Germinal center (tissue), 1 donor: ENCODE results near the gene CORIN.
"Not testable (repeated sequence)": the region's sequence is repeated elsewhere in the genome, so short reads cannot be mapped to it uniquely, and the experiment has no call there.

Experiments used
- DNase-seq: peaks from one replicate; pipeline ENCODE4 v3.0.0; 2012; ENCODE audit warnings: mixed read lengths, low spot score

The CORIN gene

DNA sequence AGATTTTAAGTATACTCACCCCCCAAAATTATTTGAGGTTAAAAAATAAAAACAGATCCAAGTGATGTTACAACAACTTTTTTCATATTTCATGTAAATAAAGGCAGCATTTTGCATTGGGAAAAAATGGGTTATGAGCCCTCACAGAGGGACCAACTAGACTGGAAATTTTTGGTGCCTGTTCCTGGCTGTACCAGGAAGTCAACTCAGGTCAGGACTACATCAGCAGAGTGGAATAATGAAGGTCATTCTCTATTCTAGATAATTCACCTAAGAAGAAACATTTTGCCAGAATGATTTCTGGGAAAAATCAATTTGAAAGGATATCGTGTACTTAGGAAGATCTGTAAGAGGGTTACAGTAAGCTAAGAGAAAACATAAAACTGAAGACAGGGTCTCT, 66.8 kb downstream of the CORIN start:
- no peak for DNase-seq

DNA sequence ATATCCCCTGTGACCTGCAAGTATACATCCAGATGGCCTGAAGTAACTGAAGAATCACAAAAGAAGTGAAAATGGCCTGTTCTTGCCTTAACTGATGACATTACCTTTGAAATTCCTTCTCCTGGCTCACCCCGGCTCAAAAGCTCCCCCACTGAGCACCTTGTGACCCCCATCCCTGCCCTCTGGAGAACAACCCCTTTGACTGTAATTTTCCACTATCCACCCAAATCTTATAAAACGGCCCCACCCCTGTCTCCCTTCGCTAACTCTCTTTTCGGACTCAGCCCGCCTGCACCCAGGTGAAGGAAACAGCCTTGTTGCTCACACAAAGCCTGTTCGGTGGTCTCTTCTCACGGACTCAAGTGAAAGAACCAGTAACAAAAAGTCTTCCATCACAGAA, 69.9 kb downstream of the CORIN start:
- DNase-seq: not testable (repeated sequence)

DNA sequence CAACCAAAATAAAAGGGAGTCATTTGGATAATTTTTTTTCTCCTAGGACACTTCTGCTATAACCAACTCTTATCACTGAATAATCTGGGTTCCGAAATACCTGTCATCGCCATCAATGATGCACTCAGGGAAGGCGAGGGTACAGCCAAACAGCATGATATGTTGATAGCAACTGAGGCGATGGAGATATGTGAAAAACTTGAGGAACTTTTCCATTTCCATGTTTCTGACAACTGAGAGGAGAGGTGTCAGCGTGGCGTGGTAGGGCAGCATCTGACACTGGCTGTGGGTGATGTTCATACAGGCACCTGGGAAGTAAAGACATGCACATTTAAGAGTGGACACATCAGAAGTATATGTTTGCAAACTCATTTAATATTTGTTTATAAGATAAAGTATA, 74.6 kb downstream of the CORIN start:
- no peak for DNase-seq

DNA sequence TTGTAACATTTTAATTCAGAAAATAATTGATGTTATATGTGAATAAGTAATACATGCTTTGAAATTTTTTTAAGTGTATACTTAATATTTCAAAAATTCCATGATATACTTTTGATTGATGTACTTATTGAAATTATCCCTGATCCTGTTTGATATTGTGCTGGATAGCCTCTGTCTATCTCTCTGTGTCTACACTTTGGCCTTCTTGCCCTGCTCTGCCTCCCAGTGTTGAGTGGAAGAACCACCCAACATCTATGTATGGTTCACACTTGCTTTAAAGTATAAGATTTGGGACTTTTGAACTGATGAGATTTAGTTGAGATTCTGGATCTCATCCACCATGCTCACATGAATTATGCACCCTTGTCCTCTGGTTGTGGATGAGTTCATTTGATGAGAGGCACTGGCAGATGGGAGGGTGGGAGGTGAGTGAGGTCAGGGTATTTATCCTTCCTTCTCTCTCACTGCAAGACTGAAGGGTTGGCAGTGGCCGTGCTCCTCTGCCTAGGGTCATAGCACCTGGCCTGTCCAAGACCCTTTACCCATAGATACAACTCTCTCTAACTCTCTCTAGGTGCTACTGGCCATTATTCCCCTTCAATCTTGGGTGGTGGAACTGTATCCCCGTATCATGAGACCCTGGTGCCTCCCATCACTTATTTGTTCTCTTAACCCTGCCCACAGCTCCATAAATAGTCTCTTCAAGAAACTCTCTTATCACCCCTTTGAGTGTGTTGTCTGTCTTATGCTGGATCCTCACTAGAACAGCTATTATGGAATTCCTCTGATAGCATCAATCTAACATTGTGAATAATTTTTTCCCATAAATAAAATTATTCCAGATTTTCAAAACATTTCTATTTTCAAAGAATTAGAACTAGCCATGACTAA, 75.2 kb downstream of the CORIN start:
- no peak for DNase-seq

DNA sequence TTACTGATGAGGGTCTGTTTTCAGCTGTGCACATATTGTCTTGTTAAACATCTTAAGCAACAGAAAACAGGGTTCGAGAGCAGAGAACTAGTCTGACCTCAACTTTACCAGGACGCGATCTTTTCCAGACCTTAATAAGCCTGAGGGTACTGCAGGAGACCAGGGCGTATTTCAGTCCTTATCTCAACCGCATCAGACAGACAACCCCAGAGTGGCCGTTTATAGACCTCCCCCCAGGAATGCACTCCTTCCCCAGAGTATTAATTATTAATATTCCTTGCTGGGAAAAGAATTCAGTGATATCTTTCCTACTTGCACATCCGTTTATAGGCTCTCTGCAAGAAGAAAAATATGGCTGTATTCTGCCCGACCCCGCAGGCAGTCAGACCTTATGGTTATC, 84.6 kb downstream of the CORIN start:
- DNase-seq: not testable (repeated sequence)

DNA sequence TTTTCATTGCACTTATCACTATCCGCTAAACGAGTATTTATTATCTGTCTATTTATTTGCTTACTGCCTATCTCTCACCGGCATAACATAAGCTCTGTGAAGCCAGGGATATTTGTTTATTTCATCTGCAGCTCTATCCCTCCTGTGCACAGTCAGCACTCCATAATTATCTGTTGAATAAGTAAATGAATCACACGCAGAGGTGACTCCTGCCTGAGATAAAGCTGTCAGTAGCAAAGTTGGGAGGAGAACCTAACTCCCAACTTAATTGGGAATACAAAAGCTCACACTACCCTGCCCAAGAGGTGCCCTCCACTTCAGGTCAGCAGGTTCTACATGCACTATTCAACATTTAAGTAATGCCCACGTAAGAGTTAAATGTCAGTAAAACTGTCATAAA, 85.7 kb downstream of the CORIN start:
- no peak for DNase-seq

DNA sequence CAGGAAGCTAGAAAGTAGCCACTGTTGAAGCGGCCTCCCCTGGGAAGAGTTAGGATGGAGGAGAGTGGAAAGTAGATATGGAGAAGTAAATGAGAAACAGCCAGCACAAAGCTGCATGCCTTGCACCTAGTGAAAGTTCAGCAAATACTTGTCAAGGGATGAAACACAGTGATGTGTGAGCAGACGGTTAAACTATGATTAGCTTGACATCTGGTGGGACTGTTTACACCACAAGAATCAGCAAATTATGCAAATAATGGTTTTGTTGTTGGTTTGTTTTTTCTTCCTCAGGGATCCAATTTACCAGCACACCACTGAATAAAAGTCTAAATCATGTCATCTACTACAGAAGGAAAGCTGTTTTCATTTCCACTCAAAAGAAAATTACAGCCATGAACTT, 87.1 kb downstream of the CORIN start:
- DNase-seq: no peak

DNA sequence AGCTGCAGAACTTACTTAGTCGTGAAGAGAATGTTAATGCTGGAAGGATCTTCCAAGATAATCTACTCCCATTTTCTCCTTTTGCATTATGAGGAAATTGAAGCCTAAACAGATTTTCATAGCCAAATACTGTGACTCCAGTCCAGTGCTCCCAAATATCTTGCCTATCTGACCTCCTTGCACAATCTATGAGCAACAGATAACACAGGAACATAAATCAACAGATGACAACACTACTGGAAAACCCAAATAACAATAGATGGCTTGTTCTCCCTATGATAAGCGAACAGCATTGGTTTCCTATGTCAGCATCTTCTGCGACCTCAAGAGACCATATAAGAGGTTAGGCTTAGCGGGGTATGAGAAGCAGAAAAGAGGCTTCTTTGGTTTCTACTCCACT, 88.0 kb downstream of the CORIN start:
- DNase-seq: no peak

DNA sequence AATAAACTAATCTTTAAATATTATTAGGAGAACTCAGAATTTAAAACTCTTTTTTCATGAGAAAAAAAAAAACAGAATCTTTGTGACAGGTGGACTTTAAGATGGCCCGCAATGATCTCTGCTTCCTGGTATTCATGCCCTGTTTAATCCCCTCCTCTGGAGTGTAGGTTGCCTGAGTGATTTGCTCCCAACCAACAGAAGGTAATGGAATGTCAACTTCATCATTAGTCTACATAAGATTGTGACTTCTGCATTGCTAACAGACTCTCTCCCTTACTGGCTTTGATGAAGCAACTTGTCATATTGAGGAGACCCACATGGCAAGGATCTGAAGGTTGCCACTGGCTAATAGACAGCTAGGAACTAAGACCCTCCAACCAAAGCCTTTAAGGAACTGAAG, 88.8 kb downstream of the CORIN start:
- DNase-seq: no peak

DNA sequence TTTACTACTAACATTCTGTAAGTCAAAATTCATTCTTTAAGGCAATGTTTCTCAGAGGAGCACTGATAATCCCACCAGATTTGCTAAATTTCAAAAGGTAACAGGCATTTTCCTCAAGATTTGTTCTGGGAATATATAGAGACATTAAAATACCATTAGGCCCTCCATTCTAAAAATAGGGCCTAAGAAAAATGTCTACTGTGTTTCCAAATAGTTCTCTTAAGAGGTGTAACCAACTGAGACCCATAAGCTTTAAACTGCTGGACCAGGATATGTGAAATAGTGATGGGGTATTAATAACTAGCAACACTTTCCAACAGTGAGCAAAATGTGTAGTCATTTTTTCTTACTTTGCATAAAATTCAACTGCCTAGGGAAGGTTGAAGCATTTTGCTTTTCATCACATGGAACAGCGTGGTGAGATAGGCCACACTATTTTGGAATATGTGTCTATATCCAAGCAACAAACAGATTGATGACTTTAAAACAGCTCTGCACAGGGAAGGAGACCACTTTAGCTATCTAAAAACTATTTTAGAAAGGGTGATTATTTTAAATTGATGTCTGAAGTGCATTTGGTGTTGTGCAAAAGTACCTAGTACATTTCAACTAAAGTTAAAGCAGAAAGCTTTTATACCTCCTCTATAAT, 89.9 kb downstream of the CORIN start:
- DNase-seq: no peak

DNA sequence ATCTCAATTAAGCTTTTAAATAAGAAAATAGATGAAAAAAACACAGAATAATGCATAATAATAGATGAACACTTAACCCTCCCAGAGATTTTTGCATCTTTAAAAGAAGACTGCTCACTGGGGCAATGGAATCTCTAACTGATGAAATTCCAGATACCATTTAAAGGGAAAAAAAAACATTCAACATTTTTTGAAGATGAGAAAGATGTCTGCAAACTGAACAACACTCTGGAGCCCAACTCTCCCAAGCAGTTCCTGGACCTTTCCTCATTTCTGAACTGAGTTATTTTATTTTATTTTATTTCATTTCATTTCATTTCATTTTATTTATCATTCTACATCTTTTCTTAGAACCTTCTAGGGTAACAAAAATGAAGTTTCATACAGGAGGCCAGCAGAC, 90.7 kb downstream of the CORIN start:
- DNase-seq: no peak

DNA sequence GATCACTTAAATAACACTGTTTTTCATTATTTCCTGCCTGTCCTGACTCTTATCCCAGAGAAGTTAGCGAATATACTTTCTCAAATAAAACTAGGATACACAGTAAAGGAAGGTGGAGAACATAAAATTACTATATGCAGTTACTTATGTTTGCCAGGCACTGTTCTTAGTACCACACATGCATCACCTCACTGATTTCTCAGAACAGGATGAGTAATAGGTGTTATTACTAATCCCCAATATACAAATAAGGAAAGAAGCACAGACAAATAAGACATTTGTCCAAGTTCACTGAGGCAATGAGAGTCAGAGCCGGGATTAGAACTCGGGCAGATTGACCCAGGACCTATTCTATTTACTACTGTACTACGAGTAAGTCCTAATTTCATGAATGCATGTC, 91.7 kb downstream of the CORIN start:
- no peak for DNase-seq

DNA sequence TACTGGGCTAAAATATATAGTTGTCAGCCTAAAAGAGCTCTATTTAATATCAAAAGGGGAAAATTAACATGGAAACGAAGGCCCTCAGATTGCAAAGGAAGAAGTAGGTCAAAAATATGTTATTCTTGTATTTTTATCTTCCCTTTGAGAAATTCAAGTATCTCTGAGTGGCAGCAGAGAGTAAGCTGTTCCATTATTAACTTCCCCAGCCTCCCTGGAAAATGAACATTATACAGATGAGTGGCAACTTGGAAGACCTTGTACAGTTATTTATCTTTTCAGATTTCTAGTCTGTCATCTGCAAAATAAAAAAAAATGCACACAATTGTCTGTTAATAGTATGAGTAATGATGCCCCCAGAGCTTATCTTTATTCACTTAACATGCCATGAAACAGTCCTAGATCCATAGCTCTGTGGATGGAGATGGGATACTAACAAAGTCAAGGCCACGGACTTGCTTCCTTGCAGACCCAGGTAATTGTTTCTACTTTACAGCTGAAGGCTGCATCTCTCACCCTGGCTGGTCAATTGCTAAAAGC, 93.0 kb downstream of the CORIN start:
- no peak for DNase-seq

DNA sequence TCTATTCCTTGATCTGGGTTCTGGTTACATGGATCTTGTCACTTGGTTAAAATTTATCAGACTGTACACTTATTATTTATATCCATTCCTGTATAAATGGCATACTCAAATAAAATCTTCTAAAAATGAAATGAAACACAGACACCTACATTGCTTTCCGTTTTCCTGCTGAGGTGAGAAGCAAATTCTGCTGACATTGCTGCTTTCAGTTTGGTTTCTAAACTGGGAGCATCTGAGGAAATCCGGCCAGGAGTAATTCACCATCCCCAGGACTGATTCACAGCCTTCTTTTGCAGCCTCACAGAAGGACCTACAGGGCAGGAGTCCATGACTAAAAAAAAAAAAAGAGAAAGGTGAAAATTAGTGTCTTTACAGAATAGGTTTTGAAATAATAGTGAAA, 93.6 kb downstream of the CORIN start:
- DNase-seq: no peak

DNA sequence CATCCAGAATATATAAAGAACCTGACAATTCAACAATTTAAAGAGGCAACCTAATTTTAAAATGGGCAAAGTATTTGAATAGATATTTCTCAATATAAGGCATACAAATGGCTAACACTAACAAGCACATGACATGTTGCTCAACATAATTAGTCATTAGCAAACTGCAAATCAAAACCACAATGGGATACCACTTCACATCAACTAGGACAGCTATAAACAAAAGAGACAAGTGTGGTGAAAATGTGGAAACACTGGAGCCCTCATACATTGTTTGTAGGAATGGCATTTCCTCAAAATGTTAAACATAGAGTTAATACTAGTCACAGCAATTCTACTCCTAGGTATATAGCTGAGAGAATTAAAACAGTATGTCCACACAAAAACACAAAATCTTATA, 96.7 kb downstream of the CORIN start:
- DNase-seq: no peak

DNA sequence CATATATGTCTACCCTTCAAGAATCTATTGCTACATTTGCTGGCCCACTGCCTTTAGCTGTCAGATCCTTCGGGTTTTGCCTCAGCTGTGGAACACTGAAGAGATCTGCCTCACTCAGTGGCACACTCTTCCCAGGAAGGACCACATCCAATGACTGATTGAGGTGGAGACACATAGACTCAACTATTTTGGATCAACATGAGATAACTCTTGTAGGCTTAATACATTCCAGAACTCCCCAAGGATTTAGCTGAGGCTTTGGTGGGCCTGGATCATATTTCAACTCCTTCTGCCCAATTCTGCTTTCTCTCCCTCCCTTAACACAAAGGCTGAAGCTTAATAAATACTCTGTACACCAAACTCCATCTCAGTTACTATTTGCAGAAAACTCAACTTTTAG, 100.5 kb downstream of the CORIN start:
- no peak for DNase-seq

DNA sequence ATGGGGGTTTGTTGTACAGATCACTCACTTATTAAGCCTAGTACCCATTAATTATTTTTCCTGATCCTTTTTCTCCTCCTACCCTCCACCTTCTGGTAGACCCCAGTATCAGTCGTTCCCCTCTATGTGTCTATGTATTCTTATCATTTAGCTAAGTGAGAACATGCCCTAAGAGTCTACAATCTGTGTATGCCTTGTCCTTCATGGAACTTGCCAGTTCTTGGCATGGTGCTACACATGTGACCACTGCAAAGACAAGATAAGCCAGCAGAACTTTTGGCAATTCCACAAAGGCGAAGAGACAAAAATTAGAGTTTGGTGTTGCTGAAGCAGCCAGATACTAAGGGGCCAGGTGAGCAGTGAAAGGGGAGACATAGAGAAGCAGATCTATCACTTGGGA, 101.3 kb downstream of the CORIN start:
- no peak for DNase-seq

DNA sequence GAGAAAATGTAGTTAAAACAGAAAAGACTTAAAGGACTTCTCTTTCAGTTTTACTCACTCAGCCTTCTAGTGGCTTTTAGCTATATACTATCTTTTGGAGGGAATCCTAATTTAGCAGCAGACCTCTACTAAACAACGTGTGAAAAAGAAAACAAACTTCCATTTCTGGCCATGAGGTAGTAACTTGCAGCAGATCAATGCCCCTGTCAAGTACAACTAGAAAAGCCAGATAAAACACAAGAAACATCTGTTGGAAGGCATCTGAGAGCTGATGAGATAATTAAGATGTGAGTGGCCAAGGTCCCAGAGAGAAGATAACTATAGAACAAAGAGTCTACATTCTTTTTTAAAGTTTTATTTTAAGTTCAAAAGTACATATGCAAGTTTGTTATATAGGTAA, 101.7 kb downstream of the CORIN start:
- no peak for DNase-seq

DNA sequence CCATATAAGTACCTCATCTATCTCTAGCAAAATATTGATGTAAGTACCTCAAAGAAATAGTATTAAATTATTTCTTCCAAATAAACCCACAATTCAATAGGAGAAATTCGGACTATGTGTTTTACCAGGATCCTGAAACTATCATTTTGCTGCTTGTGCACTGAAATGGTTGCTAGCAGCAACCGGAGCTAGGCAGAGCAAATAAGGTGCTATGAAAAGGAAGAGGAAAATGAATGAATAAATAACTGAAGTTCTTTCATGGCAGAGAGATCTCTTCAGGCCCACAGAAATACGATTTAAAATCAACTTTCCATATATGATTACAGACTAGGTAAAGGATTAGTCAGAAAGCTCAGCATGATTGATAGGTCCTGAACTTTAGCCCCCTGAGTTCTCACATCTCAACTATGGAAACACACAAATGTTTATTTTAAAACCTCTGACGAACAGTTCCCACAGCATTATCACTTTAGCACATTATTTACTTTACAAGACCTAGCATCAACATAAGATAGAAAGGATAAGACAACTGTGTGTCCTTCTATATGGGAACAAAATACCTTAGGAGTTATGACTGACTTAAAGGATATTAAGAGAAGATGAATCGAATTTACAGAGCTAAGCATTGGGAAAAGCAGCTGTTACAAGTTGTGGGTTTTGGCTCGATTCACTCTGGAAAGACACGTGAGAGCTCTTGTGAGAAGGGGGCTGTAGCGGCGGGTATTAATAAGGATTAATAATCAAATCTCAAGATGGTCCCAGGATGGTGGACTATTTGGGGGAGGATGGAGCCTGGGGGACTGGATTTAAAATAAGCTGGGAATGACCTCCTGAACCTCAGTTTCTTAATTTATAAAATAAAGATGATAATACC, 104.3 kb downstream of the CORIN start:
- no peak for DNase-seq

DNA sequence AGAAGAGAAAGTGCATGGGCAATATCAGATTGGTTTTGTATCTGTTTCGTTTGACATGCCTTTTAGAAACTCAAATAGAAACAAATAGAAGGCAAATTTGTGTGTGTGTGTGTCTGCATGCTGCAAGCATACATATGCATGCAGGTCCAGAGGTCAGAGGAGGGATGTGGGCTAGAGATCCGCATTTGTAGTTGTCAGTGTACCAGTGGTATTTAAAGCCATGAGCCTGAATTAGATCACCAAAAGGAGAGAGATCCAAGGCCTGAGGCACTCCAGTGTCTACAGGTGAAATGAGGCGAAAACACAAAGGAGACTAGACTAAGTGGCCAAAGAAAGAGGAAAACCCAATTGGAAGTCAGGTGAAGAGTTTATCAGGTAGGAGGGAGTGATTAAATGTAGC, 106.7 kb downstream of the CORIN start:
- no peak for DNase-seq

DNA sequence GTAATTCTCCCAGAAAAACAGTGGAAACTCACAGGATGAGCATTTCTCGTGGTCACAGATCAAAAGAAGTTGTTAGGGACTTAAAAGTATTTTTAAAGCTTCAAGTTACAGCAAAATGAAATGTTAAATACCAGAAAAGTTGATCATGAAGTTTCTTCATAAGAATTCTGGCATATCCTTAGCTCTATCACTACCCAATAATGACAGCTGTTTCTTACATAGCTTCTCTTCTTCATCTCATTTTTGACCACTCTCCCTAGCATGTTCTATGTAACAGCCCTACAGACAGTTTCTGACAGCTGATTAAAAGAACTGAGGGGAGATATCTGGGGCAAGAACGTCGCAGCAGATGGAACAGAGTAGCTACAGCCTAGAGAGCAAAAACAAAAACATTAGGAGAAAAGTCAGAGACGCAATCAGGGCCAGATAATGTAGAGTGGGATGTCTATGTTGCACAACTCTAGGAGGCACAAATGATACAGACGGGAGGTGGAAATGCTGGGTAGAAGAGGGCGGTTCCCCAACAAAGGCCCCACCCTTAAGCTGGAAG, 108.7 kb downstream of the CORIN start:
- no peak for DNase-seq

DNA sequence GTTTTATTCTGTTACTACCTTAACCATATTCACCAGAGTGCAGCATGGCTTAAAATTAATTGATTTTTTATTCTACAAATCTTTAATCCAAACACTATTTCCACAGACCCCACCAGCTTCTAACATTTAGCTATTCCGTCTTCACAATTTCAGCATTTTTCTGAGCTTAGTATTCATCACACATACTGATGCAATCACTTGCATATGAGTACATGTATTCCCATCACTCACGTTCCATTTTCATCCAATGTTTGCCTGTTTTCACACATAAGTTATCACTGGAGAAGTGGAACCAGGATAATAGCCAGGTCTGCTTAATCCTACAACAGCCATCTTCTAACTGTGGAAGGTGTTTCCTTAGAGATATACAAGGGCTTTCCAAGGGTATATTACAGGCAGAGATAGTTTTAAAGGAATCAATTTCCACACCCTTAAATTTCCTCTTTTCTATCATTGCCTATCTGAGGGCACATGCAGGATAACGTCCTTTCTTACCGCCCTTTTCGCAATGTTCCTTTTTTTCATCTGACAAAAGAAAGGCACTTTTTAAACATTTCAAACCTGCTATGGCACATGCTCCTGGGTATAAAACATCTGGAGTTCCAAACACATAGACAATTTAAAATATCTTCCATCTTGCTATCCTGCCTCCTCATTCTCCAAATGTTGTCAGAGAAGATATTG, 115.8 kb downstream of the CORIN start:
- no peak for DNase-seq
